NCI-H1105 (cell line): Measurements from ENCODE around the gene LCN1.
"Not testable (repeated sequence)": the region's sequence is repeated elsewhere in the genome, so short reads cannot be mapped to it uniquely, and the experiment has no call there.

Experiments used
- DNase-seq: peaks from one replicate; lab custom pipeline; 2025; lab: John Stamatoyannopoulos, UW

Gene LCN1

DNA sequence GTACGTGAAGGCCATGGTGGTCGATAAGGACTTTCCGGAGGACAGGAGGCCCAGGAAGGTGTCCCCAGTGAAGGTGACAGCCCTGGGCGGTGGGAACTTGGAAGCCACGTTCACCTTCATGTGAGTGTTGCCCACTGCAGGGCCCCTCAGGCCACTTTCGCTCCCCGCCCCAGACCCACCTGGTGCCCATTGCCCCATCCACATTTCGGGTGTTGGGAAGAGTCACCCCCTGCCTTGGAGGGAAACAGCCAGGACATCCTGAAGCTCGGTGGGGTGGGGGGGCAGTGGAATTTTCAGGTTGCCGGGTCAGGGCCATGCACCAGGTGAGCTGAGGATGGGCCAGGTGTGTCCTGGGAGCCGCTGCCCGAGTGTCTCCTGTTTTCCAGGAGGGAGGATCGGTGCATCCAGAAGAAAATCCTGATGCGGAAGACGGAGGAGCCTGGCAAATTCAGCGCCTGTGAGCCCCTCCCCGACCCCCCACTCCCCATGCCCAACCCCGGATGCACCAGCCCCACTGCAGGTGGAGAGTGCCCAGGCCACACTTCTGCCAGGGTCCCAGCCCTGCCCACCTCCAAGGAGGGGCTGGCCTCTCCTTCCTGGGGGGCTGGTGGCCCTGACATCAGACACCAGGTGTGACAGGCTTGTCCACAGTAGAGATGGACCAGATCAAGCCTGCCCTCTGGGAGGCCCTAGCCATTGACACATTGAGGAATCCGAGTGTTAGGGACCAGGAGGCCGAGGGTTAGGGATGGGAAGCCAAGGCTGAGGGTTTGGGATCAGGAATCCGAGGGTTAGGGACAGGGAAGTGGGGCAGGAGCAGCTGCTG, 25.8 kb downstream of the LCN1 start:
- DNase-seq, result not testable (repeated sequence)

DNA sequence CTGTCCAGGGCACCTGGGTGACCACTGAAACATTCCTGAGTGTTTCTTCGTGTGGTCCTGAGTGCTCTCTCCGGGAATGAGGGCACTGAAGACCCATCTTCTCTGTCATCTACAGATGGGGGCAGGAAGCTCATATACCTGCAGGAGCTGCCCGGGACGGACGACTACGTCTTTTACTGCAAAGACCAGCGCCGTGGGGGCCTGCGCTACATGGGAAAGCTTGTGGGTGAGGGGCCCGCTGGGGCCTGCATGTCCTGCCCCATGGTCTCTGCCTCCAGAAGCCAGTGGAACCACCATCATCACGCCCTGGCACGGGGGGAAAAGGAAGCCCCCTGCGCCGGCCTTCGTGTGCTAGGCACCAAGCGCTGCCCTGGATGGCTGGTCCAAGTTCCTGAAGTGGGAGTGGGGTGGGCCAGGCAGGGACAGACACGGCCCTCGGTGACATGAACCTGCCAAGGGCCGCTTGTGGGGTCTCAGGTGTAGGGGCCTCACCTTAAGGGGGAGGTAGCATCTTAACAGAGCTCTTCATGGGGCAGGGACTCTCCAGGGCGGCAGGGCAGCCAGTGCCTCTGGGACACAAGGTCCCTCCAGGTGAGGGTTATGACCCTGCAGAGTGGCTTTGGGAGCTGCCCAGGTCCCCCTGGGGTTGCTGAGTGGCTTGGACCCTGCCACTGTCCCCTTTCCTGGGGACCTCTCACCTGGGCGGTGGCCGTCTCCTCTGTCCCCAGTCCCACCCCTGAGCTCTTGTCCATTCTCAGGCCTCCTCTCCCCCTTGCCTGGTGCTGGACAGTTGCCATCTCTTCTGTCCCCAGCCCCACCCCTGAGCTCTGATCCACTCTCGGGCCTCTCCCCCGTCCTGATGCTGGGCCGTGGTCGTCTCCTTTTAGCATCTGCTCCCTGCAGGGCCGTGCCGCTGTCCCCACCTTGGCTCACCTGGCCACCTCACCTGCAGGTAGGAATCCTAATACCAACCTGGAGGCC, 26.8 kb downstream of the LCN1 start:
- DNase-seq, result no peak

DNA sequence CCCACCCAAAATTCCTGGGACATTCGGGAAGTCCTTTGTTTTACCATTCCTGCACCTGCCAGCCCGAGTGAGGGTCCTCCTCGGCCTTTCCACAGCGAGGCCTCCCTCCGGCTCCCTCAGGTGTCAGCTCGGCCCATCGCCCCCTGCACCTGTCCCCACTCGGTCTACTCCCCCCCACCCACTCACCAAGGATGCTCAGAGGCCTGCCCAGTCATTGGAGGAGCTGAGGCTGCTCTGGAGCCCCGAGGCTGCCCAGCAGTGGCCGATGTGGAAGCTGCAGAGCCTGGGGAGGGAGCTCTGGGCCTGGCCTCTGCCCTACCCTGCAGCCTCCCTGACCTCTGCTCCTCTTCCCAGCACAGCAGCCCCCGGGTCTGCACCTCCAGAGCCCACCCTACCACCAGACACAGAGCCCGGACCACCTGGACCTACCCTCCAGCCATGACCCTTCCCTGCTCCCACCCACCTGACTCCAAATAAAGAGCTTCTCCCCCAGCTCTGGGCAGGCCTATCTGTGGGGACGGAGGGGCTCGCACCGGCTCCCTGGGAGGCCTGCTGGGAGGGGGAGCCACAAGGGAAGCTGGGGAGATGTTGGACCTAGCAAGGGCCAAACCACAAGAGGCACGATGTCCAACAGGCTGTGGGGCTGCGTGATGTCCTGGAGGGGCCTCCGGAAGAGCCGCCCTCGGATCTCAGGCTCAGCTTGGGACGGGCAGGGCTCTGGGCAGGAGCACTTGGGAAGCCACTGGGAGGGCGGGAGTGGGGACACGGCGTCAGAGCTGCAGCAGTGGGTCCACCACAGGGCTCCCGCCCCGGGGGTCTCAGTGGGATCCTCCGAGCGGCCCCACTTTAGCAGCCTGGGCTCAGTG, 28.5 kb downstream of the LCN1 start:
- DNase-seq, result not testable (repeated sequence)

DNA sequence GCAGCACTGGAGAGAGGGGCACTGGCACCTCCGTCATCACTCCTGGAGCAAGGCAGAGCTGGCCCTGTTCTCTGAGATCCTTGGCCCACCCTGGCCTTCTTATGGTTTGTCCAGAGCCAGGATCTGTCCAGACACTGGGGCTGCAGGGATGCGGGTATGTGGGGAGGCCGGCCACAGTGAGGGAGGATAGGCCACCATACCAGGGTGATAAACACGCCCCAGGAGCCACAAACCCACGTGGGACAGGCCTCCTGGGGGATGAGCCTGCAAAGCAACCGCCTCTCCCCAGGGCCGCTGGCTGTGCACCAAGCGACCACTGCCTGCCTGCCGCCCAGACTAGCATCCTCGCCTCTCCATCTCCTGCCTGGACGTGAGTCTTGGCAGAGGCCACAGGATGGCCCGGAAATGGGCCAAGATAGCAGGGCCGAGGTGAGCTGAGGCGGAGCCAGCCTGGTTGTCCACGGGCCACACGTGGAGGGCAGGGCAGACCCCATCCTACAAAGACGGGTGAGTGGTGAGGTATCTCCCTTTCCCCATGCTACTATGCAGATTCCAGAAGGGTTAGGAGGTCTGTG, 29.2 kb downstream of the LCN1 start:
- no peak for DNase-seq

DNA sequence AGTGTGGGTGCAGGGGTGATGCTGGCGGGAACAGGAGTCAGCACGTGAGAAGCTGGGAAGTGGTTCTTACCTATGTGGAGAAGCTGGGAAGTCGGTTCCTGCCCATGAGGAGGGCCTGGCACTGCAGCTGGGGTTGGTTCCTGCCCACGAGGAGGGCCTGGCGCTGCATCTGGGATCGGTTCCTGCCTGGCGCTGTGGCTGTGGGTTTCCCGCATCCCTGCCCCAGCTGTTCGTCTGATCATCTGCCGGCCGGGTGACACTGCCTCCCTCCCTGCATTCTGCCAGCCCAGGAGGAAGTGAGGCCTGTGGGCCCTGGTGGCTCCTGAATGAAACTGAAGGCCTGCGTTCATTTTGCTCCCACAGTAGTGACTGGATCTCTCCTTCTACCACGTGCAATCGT, 29.8 kb downstream of the LCN1 start:
- DNase-seq, result no peak

DNA sequence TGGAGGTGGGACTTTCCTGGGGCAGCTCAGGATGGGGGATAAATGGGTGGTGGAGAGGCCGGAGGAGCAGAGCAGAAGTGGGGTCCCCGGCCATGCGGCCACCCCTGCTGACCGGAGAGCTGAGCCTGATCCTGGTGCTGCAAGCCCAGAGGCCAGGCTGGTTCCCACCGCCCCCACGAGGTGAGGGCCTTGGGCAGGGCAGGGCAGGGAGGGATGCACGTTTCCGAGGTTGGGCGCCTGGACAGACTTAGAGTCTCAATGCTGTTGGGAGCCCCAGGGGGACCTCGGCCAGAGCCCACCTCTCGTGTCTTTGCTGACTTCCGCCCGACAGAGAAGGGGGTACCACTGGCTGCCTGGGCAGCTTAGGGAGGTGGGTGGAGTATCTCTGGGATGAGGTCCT, 30.2 kb downstream of the LCN1 start:
- DNase-seq, result no peak

DNA sequence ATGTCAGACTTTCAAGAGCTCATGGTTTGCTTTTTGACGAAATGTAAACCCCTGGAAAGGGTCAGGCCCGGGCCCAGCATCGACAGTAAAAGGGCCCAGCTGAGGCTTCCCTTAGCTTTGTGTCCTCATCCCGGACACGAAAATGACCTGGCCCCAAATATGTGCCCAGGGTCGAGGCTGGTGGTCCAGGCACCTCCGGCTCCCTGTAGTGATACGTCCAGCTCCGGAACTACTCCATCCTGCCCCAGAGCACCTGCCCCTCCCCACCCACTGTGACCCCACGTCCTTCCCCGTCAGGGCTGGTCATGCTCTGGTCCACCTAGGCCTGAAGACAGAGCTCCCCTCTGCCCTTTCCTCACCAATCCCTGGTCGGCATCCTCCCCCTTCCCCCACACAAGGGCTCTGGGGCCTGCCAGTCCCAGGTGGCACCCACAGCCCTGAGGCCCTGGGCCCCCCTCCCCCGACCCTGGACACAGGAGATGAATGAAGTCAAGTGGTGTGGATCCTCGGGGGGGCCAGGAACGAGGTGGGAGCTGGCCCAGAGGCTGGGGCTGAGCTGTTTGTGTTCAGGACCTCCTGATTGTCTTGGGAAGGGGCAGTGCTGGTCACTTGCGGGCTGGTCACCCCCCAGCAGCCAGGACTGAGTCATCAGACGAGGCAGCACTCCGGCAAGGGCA, 30.9 kb downstream of the LCN1 start:
- no peak for DNase-seq

DNA sequence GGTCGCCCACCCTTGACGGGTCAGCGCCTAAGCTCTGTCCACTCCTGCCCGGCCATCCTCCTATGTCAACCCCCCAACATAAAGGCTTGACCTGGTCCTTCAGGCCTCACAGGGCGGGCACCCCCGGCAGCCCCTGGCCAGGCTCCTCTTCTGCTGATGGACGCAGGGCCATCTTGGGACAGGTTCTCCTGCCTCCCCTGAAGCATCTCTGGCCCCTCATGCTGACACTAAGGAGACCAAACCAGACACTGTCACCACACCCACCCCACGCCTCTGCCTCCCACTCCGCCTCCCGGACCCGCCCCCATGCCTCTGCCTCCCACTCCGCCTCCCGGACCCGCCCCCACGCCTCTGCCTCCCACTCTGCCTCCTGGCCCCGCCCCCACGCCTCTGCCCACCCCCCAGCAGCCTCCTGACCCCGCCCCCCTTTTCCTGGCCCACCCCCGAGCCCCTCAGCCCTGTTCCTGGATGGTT, 31.5 kb downstream of the LCN1 start:
- no peak for DNase-seq

DNA sequence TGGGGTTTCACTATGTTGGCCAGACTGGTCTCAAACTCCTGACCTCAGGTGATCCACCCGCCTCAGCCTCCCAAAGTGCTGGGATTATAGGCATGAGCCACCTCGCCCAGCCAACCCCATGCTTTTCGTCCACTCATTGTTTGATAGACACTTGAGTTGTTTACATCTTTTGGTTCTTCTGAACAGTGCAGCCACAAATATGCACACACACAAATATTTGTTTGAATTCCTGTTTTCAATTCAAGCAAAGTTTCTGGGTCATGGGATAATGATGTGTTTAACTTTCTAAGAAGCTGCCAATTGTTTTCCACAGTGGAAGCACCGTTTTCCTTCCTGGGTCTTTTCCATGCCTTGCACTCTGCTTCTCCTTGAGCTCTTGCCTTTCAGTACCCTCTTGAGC, 33.5 kb downstream of the LCN1 start:
- no peak for DNase-seq

DNA sequence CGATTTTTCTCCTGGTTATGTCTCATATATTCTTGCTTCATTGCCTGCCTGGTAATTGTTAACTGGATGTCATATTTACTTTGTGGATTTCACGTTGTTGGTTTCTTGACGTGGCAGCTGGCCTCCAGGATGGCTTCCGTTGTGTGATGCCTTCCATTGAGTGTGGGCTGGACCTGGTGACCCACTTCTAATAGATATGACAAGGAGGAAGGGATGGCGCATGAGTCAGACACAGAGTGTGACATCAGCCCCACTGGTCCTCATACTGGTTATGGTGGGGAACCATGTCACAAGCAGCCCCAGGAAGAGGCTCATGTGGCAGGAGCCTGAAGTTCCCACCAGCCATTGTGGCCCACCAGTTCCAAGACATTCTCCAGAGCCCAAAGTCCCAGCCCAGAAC, 34.0 kb downstream of the LCN1 start:
- no peak for DNase-seq

DNA sequence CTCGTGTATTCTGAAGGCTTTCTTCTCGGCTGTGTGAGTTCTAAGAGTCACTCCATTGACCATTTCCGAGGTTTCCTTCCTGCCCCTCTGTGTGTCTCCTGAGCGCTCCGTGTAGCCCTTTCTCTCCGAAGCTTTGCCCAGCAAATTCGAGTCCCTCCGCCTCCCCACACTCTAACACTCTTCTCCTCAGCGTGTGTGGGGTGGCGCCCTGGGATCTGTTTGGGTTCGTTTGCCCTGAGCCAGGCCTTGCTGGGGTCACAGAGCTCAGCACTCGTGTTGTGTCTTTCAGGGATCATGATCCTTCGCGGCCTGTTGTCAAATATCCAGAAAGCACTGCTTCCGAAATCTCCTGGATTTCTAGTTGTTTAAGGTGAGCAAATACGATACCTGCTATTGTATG, 34.7 kb downstream of the LCN1 start:
- no peak for DNase-seq

DNA sequence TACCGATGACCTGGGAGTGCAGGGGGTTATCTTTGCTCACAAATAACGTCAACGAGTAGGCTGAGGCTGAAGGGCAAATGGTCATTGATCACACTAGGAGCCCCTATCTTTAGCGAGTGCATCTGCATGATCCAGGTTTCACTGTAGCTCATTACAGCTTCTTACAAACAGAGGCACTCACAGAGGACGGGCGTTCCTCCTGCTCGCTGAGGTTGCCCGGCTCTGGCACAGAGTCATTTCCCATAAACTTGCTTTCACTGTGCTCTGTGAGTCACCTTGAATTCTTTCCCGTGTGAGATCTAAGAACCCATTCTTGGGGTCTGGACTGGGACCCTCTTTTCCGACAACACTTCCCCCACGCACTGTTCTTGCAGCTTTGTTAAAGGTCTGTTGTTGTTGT, 38.4 kb downstream of the LCN1 start:
- no peak for DNase-seq

DNA sequence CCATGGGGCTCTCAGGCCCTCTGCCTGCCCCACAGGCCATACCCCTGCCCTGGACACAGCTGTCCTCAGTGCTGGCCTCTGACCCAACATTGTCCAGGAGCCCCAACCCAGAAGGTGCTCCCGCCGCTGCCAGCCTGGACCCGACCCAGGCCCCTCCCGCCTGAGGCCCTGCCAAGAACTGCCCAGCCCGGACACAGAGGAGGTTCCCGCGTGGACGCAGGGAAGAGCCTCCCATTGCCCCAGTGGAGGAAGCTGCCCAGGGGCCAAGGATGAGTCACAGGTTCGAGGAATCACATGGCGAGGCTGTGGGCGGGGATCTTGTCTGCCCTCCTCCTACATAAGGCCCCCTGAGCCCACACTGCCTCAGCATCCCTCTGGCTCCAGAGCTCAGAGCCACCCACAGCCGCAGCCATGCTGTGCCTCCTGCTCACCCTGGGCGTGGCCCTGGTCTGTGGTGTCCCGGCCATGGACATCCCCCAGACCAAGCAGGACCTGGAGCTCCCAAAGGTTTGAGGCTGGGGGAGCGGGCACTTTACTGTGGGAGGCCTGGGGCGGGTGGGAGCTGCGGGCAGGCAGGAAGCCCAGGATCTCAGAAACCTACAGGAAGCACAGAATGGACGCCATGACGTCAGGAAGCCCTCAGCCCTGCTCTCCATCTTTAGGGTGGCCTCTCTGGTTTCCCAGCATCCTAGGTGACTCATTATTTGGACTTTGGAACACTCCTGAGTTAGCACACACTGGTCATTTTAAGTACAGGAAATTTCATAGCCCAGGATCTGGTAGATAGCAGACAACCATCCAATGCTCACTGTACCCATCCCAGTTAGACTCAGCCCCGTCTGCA, 40.4 kb downstream of the LCN1 start, which contains the start of gene PAEP:
TSS of gene PAEP (plus strand) at position 366 of the 844 bp plus-strand sequence.
- DNase-seq, result no peak

DNA sequence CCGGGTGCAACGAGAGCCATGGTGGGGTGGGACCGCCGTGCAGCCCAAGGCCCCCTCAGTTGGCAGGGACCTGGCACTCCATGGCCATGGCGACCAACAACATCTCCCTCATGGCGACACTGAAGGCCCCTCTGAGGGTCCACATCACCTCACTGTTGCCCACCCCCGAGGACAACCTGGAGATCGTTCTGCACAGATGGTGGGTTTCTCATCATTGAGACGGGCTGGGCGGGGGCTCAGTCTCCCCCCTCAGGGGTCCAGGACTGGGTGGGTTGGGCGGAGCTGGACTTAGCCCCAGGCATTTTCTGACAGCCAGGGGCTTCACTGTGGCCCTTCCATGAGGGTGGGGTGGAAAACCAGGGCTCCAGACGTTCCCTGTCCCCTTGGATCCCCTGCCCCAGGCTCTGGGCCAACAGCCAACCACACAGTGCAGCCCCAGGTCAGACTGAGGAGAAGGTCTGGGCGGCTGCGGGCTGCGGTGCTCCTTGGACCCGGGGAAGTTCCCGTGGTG, 41.0 kb downstream of the LCN1 start:
- no peak for DNase-seq

DNA sequence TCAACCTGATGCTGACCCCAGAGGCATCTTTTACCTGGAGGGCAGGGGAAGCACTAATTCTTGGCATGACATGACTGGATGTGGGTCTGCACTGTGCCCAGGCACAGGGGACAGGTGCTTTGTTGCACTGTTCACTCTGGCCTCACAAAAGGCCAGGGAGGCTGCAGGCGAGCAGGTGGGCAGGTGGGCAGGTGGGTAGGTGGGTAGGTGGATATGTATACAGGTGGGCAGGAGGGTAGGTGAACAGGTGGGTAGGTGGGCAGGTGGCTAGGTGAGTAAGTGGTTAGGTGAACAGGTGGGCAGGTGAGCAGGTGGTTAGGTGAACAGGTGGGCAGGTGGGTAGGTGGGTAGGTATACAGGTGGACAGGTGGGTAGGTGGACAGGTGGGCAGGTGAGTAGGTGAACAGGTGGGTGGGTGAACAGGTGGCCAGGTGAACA, 41.8 kb downstream of the LCN1 start:
- no peak for DNase-seq

DNA sequence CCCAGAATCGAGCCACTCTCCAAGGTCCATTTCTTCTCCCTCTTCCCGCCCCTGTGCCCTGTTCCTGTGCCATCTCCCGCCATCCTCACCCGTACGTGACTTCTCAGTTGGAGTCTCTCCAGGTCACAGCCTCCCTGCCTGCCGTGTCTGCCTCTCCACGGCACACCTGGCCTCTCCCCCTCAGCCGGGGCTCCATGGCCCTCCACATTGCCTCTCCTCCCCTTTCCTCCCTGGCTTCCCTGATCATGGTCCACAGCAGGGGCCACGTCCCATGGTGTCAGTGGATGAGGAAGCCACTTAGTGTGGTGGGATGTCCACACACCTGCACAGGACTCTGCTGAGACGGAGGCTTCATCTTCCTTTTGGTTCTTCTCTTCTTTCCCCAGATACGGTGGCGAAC, 42.6 kb downstream of the LCN1 start:
- DNase-seq, result no peak

DNA sequence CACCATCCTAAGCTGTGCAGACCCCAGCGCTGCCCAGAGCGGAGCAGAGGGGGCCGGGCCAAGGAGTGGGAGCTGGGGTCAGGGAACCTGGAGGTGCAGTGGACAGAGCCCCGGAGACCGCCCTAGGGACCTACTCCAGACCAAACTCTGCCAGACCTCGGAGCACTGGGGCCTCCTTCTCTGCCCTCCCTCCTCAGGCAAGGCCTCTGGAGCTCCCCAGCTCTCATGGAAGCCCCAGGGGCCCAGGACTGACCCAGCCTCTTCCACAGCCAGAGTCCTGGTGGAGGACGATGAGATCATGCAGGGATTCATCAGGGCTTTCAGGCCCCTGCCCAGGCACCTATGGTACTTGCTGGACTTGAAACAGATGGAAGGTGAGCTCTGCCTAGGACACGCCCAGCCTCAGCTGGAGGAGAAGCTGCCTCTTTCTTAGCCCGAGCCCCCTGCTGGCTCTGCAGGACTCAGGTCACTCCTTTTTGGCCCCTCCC, 43.9 kb downstream of the LCN1 start:
- no peak for DNase-seq

DNA sequence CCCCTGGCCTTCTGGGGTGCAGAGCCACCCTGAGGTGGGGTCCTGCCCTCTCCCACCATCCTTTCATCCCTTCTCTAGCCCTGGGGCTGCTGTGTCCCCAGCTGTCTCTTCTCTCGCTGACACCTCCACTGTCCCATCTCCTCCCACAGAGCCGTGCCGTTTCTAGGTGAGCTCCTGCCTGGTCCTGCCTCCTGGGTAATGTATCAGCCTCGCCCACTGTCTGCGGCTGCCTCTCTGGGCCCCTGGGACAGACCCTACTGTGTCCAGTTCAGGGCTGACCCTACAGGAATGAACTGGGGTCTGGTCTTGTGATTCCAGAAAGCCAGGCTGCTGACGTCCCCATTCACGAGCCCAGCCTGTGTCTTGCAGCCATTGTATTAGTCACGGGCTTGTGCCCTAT, 44.4 kb downstream of the LCN1 start:
- DNase-seq, result no peak

DNA sequence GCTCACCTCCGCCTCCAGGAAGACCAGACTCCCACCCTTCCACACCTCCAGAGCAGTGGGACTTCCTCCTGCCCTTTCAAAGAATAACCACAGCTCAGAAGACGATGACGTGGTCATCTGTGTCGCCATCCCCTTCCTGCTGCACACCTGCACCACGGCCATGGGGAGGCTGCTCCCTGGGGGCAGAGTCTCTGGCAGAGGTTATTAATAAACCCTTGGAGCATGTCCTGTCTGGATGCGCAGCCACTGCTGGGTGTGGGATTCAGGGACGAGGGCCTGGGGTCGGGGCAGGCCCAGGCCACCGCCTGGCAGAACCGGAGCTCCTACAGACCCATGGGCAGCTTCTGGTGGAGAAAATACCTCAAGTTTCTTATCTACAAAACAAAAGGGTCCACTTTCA, 45.3 kb downstream of the LCN1 start:
- DNase-seq, result no peak

DNA sequence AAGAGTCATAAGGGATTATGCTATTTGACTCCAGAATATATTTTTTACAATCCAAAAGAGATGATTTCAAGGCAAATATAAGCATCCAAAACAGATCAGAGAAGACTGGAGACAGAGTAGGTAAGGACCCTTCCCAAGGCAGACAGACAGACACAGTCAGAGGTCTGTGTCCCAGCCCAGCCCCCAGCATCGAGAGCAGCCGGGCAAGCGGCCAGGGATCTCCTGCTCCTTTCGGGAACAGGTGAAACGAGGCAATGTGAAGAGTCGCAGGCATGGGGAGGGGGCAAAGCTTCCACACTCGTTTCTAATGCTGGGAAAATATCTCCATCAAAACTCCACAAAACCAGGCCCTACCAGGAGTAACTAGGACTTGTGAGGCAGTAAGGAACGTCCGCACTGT, 46.1 kb downstream of the LCN1 start:
- DNase-seq, result peak; percentile 65
